ENCODE results near the gene ITGB7.
A peak's percentile ranks its signal among the peaks of the same experiment; 100 is the strongest.
"Not testable (repeated sequence)": the region's sequence is repeated elsewhere in the genome, so short reads cannot be mapped to it uniquely, and the experiment has no call there.

The ITGB7 gene

DNA sequence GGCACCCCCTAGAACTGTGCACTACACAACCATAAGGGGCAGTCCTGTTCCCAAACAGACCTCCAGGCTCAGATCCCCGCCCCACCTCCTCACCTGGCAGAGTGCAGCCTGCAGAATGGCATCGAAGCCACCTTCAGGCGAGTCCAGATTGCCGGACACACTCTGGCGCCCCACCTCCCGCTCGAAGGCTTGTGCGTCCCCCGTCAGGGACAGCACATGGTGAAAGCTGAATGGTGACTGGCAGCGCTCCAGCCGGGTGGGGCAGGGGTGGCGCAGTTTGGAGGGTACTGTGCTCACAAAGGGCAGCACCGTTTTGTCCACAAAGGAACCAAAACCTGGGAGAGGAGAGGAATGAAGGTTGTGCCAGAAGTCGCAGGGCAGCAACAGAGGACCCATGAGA, 10.6 kb downstream of the ITGB7 start:
- no peak for DNase-seq

DNA sequence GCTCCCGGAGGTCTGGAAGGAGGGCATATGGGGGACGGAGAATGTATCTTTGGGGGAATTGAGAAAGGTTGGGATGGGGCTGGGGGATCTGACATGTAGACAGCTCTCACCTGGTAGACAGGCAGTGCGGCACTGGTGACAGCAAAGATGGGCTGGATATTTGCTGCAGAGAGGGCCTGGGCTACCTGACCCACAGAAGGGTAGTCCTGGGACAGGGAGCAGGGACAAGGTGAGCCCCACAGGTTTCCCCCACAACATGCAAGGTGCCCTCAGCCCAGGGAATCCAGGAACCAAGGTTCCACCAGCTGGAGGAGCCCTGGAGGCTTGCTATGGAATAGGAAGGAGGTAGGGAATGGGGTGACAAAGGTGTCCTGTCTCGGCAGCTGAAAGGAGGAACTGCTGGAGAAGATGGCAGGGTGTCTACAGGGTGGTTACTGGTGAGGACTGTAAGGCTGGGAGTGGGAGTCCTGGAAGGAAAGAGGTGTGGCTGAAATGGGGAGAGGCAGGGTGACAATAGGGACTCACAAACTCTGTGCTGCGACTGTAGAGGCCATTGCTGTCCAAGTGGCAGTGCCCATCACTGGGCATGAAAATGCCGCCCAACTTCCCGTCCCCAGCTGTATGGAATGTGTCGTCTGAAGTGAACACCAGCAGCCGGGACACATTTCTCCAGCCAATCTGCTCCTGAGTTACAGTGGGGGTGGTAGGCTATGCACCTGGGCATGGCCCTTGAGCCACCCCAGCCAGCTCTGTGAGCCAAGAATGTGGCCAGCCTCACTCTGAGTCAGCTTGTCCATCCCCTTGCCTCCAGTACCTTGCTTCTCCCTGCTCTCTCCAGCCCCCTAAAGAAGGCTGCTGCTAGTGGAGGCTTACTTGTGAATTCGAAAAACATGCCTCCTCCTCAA, 11.3 kb downstream of the ITGB7 start:
- no peak for DNase-seq

DNA sequence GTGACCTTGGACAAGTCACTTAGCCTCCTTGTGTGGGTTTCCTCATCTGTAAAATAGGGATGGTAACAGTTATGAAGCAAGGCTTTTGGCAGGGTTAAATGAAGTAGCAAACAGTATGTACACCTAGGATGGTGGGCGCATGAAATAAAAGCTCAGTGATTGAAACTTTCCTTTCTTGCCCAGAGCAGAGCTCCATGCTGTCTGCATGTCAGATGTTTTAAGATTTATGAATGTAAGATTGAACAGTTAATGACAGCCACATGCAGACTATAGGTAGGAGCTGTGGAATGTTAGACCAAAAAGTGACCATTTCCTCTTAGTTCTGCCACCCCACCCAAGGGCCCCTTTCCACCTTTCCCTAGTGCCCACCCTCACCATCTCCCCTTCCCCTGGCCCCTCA, 12.1 kb downstream of the ITGB7 start:
- DNase-seq: no peak

DNA sequence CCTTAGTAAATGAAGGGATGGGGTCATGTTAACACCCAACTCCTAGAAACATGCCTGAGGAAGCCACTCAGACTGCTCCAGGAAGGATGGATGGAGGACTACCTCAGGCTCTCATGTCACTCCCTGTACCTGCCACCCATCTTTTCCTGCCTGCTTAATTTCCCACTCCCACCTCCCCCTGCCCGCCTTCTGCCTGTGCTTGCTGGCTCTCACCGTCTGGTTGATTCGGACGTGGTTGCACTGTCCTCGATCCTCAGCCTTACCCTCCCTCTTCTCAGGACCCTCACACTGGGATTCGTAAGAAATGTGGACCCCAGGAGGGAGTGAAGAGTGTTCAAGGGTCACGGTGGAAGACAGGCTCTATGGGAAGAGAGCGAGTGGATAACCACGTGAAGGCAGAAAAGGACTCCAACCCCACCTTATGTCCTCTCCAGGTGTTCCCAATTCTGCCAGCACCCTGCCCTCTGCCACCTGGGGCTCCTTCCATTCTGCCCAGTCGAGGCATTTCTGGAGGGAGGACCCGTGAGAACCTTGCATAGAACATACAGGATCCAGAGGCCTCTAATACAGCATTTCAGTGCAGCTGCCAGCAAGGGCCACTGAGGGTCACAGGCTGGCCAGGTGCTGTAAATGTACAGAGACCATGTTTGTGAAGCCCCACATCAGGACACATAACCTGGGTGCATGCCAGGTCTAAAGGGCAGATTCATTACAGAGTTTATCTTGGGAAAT, 12.9 kb downstream of the ITGB7 start:
- no peak for DNase-seq

DNA sequence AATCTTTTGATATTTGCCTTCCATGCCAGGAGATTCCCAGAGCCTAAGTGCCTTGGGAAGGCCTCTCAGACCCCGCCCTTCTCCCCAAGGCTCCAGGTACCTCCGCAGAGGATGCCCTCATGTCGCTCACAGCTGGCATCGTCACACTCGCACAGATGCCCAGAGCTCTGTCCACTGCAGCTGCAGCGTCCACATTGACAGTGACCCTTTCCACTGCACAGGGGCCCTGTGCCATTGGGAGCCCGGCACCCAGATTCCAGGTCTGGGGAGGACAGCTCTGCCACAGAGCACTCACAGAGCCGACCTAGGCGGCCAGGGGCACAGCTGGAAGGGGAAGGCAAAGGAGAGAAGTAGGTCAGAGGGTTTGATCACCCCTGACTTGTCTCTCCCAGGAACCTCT, 14.0 kb downstream of the ITGB7 start:
- DNase-seq: no peak

DNA sequence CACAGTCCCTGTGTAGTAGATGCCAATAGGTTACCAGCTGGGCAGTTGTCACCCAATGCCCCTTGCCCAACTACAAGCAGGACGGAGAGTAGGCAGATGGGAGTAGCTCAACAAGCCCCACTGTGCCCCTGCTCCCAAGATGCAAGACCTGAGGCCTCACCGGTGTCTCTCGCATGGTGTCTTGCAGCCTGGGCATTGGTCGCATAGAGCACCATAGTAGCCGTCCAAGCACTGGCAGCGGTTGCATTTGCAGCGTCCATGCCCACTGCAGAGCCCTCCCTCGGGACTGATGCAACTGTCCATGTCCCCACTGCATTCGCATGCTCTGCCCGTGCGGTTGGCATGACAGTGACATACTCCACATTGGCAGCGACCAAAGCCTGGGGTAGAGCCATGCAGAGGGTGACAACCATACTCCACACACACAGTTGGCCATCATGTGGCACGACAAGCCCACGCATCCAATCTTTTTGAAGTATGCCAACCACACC, 14.5 kb downstream of the ITGB7 start:
- DNase-seq: no peak

DNA sequence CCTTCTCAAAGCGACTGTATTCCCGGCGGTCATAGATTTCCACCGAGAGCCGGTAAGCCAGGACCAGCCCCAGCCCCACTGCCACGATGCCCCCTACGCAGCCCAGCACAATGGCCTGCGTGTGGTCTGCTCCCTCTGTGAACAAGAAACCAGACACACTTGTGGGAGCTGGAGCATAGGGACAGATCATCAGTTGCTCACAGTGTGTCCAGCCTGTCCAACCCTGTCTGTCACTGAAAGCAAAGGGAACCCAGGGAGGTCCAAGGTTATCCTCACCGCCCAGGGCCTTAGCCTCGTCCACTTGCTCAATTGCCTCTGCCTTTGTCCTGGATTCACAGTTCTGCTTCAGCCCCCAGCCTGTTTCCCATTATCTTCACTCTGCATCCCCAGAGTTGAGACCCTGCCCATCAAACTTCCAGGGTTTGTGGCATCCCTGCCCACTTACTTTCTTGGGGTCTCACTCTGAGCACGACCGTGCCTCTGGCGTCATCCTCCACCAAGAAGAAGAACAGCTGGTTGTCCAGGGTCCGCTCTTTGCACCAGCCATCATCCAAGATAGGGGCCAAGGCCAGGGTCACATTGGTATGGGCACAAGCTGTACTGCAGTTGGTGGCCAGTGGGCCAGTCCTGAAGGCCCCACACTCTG, 15.0 kb downstream of the ITGB7 start:
- DNase-seq: no peak

DNA sequence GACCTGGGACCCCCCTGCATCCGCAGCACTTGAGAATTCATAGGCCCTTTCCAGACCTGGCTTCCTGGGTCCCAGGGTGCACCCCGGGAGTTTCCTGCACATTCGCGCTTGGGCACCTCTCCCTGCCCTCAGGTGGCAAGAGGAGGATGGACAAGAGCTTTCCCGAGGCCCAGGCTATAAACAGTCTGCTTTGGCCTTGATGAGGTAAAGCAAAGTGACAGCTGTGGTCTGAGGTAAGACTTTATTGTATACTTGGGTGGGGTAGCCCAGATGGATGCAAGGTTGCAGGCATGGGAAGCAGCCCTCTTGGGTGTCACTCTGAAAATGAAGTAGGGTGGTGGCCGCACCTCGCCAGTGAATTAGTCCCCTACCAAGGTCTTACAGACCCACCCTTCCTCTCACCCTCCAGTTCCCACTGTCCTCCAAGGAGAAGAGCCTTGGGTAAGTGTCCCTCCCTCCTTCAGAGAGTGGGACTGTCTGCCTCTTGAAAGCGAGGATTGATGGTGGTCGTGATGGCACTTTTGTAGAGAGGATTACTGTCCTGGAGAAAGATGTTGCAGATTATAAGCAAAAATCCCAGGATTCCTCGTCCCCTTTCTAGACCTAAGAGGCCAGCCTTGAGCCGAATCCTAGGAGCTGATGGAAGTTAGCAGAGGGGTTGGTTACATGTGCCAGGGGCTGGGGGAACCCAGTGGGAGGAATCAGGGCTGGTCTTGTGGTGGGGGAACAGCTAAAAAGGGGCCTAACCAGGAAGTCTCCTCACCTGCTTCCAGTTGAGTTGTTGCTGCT, 15.8 kb downstream of the ITGB7 start:
- DNase-seq: no peak

DNA sequence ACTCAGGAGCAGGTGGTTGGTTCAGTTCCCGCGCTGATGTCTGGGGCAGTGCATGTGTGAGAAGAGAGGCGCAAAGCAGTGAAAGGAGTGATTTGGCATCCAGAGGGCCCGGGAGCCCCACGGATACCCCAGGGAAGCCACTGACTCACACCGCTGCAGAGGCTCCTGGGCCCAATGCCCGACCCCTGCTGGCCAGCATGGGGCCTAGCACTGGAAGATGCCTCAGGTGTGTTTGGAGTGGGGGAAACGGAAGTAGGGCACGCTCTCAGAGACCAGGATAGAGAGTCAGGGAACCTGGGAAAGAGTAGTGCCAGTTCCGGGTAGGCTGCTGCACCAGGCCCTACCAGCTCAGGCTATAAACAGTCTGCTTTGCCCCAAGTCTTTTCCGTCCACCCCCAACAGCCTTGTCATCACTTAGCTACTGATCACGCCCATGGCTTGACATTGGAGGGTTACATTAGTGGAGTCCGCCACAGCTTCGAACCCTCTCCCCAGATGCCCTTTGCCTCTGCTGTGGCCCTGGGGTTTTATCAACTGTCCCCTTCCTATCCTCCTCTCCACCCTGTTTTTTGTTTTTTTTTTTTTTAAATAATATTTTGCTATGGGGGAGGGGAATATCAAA, 16.8 kb downstream of the ITGB7 start:
- no peak for DNase-seq

DNA sequence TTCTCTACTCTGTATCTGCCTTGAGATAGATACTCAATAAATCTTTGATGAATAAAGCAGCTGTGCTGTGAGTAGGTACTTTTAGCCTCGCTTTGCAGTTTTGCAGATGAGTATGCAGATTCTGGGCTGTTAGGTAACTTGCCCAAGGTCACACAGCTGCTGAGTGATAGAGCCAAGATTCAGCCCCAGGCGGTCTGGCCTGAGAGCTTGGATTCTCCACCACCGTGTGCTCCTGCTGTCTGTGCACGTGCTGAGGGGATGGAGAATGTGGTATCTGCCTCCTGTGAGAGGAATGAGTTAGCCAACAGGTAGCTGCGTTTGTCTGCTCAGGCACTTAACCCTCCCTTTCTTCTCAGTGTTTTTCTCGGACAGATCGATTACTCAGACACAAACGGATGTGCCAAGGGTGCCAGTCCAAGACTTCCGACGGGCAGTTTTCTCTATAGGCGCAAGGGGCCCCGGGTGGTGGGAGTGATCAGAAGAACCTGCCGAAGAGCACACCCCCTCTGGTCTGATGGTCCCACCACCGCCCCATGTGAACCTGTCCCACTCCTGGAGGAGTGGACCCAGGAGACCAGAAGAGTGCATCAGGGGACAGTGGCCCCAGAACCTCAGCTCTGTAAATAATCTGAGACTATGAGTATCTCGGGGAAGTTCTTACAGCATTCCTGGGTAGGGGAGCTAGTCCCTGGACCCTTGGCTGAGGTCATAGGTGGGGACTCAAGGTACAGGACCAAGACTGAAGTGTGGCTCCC, 19.7 kb downstream of the ITGB7 start:
- DNase-seq: no peak

DNA sequence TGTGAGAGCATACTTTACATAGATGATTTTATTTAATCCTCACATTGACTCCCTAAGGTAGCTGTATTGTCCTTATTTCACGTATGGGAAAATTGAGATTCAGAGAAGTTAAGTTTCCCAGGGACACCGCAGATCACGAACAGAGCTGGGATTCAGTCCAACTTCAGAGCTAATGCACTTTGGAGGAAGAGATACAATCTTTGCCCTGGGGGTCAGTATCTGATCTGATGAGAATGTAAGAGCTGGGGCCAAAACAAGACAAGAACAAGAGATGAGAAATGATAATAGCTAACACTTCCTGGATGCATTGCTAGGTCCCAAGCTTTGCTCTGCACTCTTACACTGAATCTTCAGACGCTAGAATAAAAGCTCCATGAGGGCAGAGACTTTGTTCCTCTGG, 20.3 kb downstream of the ITGB7 start:
- DNase-seq: no peak

DNA sequence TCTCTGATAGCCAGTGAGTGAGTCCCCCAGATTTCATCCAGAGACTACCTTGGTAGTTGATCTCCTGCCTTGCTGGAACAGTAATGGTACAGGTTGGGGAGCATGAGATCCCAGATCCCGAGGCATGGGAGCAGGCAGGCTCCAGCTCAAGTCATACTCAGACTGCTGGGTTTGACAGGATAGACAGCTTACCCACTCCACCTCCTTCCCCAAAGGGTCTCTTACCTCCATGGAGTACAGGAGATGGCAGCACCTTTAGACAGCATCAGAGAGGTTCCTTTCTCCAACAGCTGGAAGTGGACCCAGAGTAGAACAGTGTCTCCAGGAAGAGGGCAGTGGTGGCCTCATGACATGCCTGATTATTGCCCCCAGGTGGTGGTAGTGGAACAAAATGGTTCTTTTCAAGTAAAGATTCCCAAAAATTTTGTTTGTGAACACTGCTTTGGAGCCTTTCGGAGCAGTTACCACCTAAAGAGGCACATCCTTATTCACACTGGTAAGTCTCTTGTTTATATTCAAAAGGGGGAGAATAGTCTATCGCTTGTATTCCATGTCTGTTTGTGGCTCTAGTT, 21.4 kb downstream of the ITGB7 start:
- DNase-seq: no peak

DNA sequence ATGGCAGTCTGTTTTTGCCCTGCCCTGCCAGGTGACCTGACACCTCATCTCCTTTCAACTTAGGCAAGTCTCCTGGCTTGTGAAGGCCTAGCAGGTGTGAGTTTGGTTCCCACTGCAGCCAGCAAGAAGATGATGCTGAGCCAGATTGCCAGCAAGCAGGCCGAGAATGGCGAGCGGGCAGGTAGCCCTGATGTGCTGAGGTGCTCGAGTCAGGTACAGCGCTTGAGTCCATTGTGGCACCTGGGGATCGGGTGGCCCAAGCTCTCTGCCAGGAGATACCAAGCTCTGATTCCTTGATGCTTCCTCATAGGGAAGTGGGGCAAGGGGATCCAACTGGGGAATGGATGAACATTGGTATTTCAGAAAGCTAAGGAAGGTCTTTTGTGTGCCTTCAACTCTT, 22.2 kb downstream of the ITGB7 start:
- no peak for DNase-seq

DNA sequence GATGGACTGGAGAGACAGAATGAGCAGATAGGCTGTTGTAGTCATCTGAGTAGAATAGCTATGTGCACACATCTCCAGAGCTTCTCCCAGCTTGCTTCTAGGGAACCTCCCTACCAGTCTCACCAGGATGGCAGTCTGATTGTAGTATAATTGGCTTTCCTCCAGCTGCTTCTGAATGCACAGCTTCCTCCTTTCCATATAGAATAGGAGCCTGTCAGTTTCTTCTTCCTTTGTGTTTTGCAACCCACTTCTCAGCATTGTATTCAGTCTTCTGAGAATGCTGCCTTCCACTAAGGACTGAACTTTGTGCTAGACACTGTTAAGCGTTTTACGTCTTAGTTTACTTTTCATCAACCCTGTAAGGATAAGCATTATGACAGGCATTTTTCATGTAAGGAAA, 24.1 kb downstream of the ITGB7 start:
- DNase-seq: peak; percentile 71 to 76

DNA sequence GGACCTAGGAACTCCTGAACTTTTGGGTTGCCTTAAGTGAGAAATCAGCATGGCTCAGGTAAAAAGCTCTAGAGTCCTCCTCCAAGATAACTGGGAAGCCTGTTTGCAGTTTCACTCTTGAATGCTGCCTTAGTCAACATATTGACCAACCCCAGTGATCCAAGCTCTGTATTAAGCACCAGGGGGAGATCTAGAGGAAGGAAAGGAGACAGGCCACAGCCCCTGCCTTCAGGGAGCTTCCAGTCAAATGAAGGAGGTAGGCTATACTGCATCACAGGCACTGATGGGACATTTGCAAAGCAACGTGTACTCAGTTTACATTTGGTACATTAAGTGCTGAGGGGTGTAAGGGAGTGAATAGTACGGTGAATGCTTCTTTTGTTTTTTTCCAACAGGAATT, 25.1 kb downstream of the ITGB7 start:
- no peak for DNase-seq

DNA sequence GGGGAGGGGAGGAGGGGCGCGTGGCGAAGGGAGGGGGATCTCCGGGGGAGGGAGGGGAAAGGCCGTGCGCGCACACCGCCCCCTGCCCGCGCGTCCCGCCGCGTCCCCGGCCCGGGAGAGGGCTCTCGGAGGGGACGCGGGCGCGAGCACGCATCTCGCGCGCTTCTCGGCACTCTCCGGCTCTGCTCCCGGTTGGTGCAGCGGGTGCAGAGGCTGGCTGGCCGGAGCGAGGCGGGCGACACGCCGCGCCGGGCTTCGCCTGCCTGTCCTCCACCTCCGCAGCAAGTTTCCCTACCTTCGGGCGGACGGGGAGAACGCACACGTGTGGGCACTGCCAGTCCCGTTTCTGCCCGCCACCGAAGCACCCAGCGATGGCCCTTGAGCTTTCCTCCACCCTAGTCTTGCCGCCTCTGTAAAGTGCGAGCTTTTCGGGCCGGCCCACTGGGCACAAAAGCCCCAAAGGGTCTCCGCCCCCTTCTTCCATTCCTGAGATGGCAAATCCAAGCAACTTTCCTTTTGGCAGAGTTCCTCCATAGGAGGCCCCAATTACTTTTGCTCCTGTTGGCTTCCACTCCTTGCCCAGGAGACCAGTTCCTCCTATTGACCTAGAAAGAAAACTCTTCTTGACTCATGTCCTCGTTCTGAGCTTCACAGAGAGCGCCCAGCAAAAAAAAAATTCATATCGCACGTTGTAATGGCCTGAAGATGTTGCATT, 26.0 kb downstream of the ITGB7 start:
- DNase-seq: peak; percentile 33 to 50

DNA sequence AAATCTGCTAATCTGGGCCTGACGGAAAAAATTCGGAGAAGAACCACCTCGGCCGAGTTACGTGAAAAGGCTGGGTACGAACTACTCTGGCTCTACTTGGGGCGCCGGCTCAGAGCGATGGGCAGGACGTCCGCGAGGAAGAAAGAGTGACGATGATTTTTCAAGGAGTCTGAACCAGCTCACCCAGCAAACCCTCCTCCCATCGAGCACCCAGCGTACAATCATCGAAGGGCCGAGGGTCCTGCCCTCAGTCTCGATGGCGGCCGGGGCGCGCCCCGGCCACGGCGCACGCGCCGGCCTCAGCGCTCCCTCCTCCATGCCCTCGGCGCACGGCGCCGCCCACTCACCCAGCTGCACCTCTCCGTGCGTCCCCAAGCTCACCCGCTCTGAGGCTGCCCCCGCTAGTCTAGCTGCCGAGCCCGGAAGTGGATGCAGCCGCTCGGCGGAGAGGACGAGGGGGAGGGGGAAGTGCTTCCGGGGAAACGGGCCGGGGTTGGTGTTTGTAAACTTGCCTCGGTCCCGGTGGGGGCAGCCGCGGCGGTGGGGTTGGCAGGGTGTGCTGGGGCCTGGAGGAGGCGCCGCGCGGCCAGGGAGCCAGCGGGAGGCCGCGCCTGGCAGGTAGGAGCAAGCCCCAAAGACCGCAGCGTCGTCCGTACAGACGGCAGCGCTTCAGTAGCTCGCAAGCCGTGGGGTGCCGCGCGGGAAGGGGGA, 26.7 kb downstream of the ITGB7 start, which contains the start of the genes CSAD and ZNF740:
TSS of gene CSAD (minus strand) at position 706 of the 711 bp plus-strand sequence. CDS start 7,455 bp downstream, outside the sequence.
TSS of gene ZNF740 (plus strand) at position 503 of the 711 bp plus-strand sequence. CDS start 1,262 bp downstream, outside the sequence.
- DNase-seq: peak; percentile 92 to 94

DNA sequence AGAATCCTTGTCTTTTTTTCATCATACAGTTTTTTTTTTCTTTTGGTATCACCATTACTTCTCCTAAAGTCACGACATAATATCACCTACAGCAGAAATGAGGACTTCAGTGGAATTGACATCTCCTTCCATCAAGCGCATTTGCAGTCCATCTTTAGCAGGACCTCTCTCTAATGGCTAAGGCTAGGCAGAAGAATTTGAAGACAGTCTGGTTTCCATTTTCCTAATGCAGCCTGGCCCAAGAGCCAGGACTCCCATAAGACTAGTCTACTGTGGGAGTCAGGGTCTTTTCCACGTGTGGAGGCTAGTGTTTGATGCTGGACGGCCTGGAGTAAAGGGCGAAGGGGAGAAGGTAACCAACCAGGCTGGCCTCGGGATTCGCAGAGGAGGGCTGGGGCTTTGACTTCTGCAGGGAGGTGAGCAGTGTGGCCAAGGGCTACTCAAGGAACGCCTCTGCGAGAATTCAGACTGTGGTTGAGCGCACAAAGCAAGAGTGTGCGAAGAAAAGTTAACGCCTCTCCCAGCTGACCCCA, 27.3 kb downstream of the ITGB7 start:
- DNase-seq: peak in 1 of 2 donors; percentile 29

DNA sequence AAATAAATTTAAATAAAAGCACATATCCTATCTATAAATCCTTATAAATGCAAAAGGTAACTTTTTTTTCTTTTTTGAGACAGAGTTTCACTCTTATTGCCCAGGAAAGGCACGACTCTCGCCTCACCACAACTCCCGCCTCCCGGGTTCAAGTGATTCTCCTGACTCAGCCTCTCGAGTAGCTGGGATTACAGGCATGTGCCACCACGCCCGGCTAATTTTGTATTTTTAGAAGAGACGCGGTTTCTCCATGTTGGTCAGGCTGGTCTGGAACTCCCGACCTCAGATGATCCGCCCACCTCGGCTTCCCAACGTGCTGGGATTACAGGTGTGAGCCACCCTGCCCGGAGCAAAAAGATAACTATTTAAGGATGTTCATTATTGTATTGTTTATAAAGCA, 28.2 kb downstream of the ITGB7 start:
- not testable (repeated sequence) for DNase-seq

All from inflammatory macrophage treated with lipopolysaccharide for 1 hour (primary cell).